GM21717 (cell line): ENCODE results near the gene TMX4.
"Not testable (repeated sequence)": the region's sequence is repeated elsewhere in the genome, so short reads cannot be mapped to it uniquely, and the experiment has no call there.

Experiments
- ATAC-seq: cut with Tn5 transposase; IDR thresholded peaks from one replicate; pipeline ENCODE4 v1.9.1; 2021; ENCODE audit warnings: mild to moderate bottlenecking, moderate library complexity; ENCODE audit not compliant: unreplicated experiment

Gene TMX4

DNA sequence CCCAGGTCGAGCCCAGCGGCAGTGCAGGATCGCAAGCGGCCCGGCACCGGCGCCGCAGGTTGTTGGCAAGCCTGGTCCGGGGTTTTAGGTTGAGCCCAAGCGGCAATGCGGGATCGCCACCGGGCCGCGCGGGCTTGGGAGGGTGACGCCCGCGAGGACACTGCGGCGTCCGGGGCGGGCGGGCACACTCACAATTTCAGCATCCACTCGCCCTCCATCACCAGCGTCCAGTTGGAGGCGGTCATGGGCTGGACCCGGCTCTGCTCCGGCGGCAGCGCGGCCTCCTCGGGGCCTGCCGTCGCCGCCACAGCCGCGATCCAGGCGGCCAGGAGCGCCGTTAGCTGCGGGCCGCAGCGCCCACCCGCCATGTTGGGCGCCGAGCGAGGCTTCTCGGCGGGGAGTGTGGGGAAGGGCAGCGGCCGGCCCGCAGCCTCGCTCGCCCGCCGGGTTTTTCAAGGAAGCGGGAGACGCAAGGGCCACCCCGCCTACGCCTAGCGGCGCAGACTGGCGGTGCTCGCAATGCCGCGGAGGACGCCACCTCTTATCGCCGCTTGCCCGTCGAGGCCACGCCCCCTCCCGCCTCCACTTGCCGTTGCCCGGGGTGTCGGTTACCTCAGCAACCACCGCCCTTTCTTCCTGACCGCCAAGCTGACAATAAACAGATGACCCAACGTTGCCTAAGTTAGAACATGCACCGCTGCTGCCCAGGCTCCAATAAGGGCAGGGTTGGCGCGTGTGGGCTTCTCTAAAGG, at the start of gene TMX4:
TMX4 (minus strand) TSS at position 516 of the 752 bp plus-strand sequence; CDS start at position 368, 148 bp downstream.
- peak; percentile 92 for ATAC-seq

DNA sequence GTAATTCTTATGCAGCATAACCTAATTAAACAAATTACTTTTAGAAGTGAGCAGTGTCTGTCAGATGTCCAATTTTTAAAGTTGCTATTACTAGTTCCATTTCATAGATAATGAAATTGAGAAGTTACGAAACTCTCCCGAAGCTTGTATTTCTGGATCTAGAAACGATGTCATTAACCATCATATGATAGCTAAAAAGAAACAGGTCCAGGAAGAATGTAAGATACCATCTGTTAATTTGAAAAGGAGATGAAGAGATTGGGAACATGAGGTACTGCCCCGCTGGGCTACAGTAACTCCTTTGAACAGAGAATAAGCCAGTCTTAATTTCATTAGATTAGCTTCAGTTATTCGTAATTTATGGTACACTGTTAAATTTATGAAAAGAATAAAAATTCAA, 47.5 kb upstream of the TMX4 start:
- no peak for ATAC-seq

- no peak for ATAC-seq
These were observed 47.1 kb upstream of the TMX4 start for GRCh38 chr20:8066662-8067061.

GRCh38 chr20:8065691-8066090, 46.1 kb upstream of the TMX4 start:
- no peak for ATAC-seq

- no peak for ATAC-seq
These were observed 43.2 kb upstream of the TMX4 start for GRCh38 chr20:8062756-8063155.

DNA sequence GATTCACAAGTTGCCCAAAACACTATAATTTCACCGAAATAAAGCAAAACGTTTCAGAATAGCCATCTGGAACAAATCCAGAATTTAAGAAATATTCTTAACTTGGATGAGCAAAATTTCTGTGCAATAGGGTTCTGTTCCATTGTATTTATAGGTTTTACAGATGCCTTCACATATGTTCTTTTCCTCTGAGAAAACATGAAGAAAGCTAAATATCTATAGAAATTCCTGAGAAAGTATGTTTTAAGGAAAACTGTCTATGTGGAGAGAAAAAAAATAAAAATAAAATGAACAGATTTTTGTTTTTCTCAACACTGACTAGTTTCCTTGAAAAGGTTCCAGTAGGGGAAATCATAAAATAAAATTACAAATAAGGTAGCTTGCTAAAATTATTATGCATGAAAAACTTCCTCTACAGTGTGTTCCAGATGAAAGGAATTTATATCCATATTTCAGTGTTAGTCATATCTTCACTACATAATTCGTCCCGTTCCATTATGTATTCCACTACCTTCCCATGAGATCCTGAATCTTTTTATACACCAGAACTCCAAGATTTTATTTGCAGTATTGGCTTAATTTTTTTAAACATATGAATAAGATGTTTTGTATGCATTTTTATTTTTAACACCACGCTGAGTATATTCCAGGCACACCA, 42.4 kb upstream of the TMX4 start:
- no peak for ATAC-seq

GRCh38 chr20:8060977-8061376, 41.4 kb upstream of the TMX4 start:
- no peak for ATAC-seq

DNA sequence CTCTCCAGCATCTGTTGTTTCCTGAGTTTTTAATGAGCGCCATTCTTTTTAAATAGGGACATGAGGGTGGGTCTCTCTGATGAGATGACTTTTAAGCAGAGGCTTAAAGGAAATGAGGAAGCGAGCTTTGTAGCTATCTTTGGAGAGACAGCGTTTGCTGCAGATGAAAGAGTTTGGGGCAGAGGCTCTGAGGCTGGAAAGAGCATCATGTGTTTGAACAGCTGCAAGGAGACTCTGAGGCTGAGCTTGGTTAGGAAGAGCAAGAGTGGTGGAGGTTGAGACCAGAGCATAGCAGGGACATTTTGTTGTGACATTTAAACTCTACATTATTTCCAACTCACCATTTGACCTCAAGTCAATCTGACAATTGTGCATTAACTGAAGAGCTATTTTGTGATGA, 38.3 kb upstream of the TMX4 start:
- no peak for ATAC-seq

DNA sequence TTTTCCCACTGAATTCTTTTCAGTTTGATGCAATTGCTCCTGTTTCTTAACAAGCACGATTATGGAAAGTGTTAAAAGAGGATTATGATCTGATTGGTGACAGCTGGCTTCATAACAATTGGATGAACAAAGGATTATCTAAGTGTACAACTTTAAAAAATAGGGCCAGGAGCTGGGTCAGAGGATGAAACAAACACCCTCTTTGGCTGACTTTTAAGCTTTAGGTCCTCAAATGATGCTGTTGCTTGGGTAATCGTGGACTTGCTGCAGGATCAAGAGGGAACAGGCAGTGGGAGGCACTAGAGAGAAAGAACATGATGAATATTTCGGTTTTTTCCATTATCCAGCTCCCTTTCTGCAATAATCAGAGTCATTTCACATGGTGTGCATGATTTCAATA, 35.5 kb upstream of the TMX4 start:
- no peak for ATAC-seq

DNA sequence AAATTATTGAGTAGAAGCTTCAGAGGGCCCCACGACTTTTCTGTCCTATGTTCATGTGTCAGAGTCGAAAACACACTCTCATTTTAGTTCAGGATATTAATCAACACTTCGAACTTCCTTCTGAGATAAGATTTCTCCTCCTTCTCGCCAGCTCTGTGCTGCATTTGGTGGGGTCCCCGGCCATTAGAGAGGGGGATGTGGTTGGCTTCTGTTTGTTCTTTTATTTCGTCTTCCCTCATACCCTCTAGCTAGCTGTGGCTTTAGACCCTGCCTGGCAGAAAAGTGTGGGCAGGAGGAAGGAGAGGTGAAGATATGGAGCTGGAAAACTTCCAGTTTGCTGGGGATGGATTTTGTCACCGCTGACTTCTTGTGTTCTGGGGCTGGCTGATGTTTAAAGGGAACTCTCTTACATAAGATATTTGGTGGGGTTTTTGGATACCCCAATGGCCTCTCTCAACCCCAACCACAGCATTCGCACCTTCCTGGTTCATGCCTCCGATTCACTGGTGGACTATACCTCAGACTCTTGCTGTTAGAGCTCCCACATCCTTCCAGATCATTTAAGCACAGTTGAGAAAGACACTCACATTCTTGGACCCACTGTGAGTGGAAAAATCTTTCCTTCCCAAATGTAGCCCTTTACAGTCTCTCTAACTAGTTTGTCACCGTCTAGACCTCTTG, 30.7 kb upstream of the TMX4 start:
- ATAC-seq = no peak

DNA sequence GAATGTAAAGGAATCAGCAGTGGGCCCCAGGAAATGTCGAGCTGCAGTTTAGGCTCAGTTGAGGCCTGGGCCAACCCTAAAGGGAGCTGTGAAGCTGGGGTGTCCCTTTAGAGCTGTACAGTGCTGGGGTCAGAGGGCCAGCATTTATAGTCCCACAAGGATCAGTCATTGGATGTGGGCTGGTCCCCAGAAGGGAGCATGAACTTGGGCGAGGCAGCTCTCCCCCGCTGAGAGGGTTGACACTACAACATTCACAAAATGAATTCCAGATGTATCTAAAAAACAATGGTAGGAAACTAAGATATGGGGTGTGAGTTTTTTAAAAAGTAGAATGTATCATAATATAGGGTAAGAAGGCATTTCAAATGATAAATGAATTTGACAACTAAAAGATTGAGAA, 29.7 kb upstream of the TMX4 start:
- ATAC-seq = no peak

- no peak for ATAC-seq
These were observed 26.4 kb upstream of the TMX4 start for GRCh38 chr20:8045946-8046345.

DNA sequence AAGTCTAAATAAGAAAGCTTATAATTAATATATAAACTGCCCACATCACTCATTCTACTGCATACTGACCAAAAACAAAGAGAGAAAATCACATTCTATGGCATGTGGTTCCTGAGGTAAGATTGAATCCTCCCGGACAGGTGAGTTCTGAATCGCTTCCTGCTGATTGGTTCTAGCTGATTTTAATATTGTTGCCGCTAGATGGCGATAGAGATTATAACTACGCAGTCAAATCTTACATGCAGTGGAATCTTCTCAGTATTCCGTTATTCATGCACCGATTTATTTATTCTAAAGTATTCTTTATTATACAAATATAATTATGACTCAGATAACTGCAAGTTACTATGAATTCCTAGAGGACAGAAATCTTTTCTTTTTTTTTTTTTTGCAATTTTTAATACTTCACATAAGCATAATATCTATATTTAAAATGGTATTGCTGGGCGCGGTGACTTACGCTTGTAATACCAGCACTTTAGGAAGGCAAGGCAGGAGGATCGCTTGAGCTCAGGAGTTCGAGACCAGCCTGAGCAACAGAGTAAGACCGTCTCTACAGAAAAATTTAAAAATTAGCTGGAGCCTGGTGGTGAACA, 24.2 kb upstream of the TMX4 start:
- peak; percentile 75 for ATAC-seq

- ATAC-seq = no peak
These were observed 19.5 kb upstream of the TMX4 start for GRCh38 chr20:8039042-8039441.

DNA sequence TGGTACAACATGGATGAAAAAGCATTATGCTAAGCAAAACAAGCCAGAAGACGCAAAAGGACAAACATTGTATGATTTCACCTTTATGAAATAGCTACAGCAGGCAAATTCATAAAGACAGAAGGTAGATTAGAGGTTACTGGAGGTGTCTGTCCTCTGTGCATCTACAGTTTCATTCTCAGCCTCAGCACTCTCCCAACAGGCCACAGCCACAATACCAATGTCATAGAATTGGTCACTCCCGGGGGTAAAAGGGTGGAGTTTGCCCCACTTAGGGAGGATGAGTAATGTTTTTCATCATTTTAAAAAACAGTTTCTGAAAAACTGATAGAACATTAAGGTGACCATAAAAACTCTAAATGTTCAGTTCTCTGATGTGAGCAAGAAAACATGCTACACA, 17.2 kb upstream of the TMX4 start:
- ATAC-seq = no peak

- no peak for ATAC-seq
These were observed 13.7 kb upstream of the TMX4 start for GRCh38 chr20:8033151-8033841.

- no peak for ATAC-seq
These were observed 12.9 kb upstream of the TMX4 start for GRCh38 chr20:8032499-8032898.

DNA sequence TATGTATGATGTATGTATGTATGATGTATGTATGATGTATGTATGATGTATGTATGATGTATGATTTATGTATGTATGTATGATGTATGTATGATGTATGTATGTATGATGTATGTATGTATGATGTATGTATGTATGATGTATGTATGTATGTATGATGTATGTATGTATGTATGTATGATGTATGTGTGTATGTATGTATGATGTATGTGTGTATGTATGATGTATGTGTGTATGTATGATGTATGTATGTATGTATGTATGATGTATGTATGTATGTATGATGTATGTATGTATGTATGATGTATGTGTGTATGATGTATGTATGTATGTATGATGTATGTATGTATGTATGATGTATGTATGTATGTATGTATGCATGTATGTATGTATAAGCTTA, 12.0 kb upstream of the TMX4 start:
- not testable (repeated sequence) for ATAC-seq

GRCh38 chr20:8021541-8022269, 2.1 kb upstream of the TMX4 start:
- ATAC-seq = no peak

- peak; percentile 39 for ATAC-seq
These were observed 936 bp upstream of the TMX4 start for GRCh38 chr20:8020314-8021079.
